H1 (cell line): ENCODE results near the gene ALDH1L2. TPM values are rescaled to one million over a fixed set of nuclear protein-coding genes. Genes with fewer than 3 reads are reported as not detected.

Source experiments
- CTCF ChIA-PET: fragments of 300-600 bp; sonication (Branson Sonifier 250); formaldehyde crosslinking; loops from one replicate; lab custom pipeline; 2021; ENCODE audit not compliant: partially characterized antibody; lab: Charles Lee
- POLR2A ChIA-PET: fragments of 300-600 bp; sonication (Branson Sonifier 250); formaldehyde crosslinking; loops from one replicate; lab custom pipeline; 2021; ENCODE audit warnings: inconsistent platforms; ENCODE audit not compliant: partially characterized antibody; lab: Charles Lee
- DNase-seq, 2 experiments: peaks; one replicate each; pipeline versions ENCODE4 v3.0.0 to v3.0.0-alpha.2; 2010 to 2022; ENCODE audit warnings: low spot score in 2 of 2, low read depth in 1 of 2, mixed read lengths in 1 of 2
- FAIRE-seq: peaks from 2 replicates; lab custom pipeline; 2011; peaks lifted over from hg19 to GRCh38; lab: Jason Lieb, UNC
- H2AFZ ChIP-seq: 2 replicates; pipeline ENCODE4 v1.8.1; 2012; ENCODE audit warnings: low read length, inconsistent platforms
- H2AK5ac ChIP-seq: 2 replicates; pipeline ENCODE4 v1.6.1; 2013; ENCODE audit warnings: low read depth, low read length
- H2BK120ac ChIP-seq: replicated peaks from 2 replicates; pipeline ENCODE3; 2013; ENCODE audit warnings: low read depth, low read length, inconsistent platforms
- H2BK12ac ChIP-seq: 2 replicates; pipeline ENCODE4 v1.6.1; 2013; ENCODE audit warnings: low read depth, low read length
- H2BK15ac ChIP-seq: 2 replicates; pipeline ENCODE4 v1.6.1; 2013; ENCODE audit warnings: low read length
- H2BK20ac ChIP-seq: 2 replicates; pipeline ENCODE4 v1.6.1; 2013; ENCODE audit warnings: low read length
- H2BK5ac ChIP-seq: 2 replicates; pipeline ENCODE4 v1.6.1; 2013; ENCODE audit warnings: low read depth, low read length
- H3K14ac ChIP-seq: 2 replicates; pipeline ENCODE4 v1.6.1; 2013; ENCODE audit warnings: inconsistent platforms; ENCODE audit not compliant: insufficient read length
- H3K18ac ChIP-seq: 2 replicates; pipeline ENCODE4 v1.6.1; 2013; ENCODE audit warnings: low read length; ENCODE audit errors: extremely low read depth
- H3K23ac ChIP-seq: 2 replicates; pipeline ENCODE4 v1.6.1; 2013; ENCODE audit warnings: inconsistent platforms; ENCODE audit not compliant: insufficient read length
- H3K23me2 ChIP-seq: 2 replicates; pipeline ENCODE4 v1.6.1; 2013; ENCODE audit warnings: low read depth, low read length
- H3K27ac ChIP-seq: 2 replicates; pipeline ENCODE4 v1.6.1; 2011; ENCODE audit warnings: low read depth, low read length, inconsistent platforms
- H3K27me3 ChIP-seq, 4 experiments: replicated peaks in 1 of 4; 1 replicate in 1 of 4; 2 replicates in 3 of 4; pipeline versions ENCODE4 v1.6.1 to v1.8.1; 2011 to 2013; ENCODE audit warnings: low read length in 3 of 4, mild to moderate bottlenecking in 3 of 4, inconsistent platforms in 2 of 4, mixed read lengths in 2 of 4, moderate library complexity in 1 of 4; ENCODE audit not compliant: control insufficient read depth in 3 of 4, insufficient read depth in 3 of 4; ENCODE audit errors: extremely low read depth in 1 of 4
- H3K36me3 ChIP-seq, 4 experiments: 2 replicates each; pipeline versions ENCODE4 v1.6.1 to v1.8.1; 2011 to 2013; ENCODE audit warnings: mild to moderate bottlenecking in 4 of 4, low read length in 3 of 4, moderate library complexity in 2 of 4, control low read depth in 1 of 4, inconsistent platforms in 1 of 4; ENCODE audit not compliant: insufficient read depth in 4 of 4, control insufficient read depth in 2 of 4
- H3K4ac ChIP-seq: replicated peaks from 2 replicates; pipeline ENCODE3; 2013; ENCODE audit warnings: low read length, low read depth, mixed read lengths, inconsistent platforms; ENCODE audit not compliant: insufficient read length
- H3K4me1 ChIP-seq, 4 experiments: replicated peaks in 1 of 4; 1 replicate in 1 of 4; 2 replicates in 3 of 4; pipeline versions ENCODE4 v1.6.1 to v1.8.1; 2011 to 2013; ENCODE audit warnings: low read length in 3 of 4, inconsistent platforms in 2 of 4, mixed read lengths in 1 of 4; ENCODE audit not compliant: insufficient read depth in 4 of 4, control insufficient read depth in 3 of 4
- H3K4me2 ChIP-seq, 2 experiments: 2 replicates each; pipeline versions ENCODE4 v1.6.1 to v1.8.1; 2011 to 2013; ENCODE audit warnings: low read depth in 2 of 2, low read length in 2 of 2, control low read depth in 1 of 2, inconsistent platforms in 1 of 2, mild to moderate bottlenecking in 1 of 2; ENCODE audit not compliant: insufficient read depth in 1 of 2
- H3K4me3 ChIP-seq, 4 experiments: fragments of 200-600, 300-600 bp in 1 of 4; sonication (generic), shearing (Covaris generic), sonication (Bioruptor Twin) in 1 of 4; 2 replicates each; pipeline versions ENCODE4 v1.5.1 to v1.8.1; 2011 to 2016; ENCODE audit warnings: low read length in 4 of 4, low read depth in 3 of 4, control low read depth in 2 of 4, inconsistent platforms in 2 of 4, mild to moderate bottlenecking in 2 of 4, mixed read lengths in 1 of 4, moderate library complexity in 1 of 4; ENCODE audit not compliant: insufficient read depth in 2 of 4; ENCODE audit errors: extremely low read depth in 1 of 4
- H3K56ac ChIP-seq: replicated peaks from 2 replicates; pipeline ENCODE3; 2013; ENCODE audit warnings: low read depth, mild to moderate bottlenecking, mixed read lengths, low read length, inconsistent platforms; ENCODE audit not compliant: insufficient read length
- H3K79me1 ChIP-seq: 2 replicates; pipeline ENCODE4 v1.6.1; 2013; ENCODE audit warnings: low read depth, low read length, control low read depth
- H3K79me2 ChIP-seq, 2 experiments: 2 replicates each; pipeline versions ENCODE4 v1.6.1 to v1.8.1; 2012 to 2013; ENCODE audit warnings: low read length in 2 of 2, mild to moderate bottlenecking in 2 of 2, inconsistent platforms in 1 of 2; ENCODE audit not compliant: insufficient read depth in 2 of 2, control insufficient read depth in 1 of 2
- H3K9ac ChIP-seq, 4 experiments: replicated peaks in 1 of 4; 1 replicate in 1 of 4; 2 replicates in 3 of 4; pipeline versions ENCODE4 v1.6.1 to v1.8.1; 2011 to 2013; ENCODE audit warnings: low read depth in 3 of 4, low read length in 3 of 4, control low read depth in 2 of 4, mild to moderate bottlenecking in 2 of 4, moderate library complexity in 2 of 4, inconsistent platforms in 1 of 4; ENCODE audit errors: extremely low read depth in 1 of 4
- H3K9me3 ChIP-seq, 2 experiments: 2 replicates each; pipeline versions ENCODE4 v1.6.1 to v1.8.1; 2012 to 2013; ENCODE audit warnings: mild to moderate bottlenecking in 2 of 2, moderate library complexity in 2 of 2, control low read depth in 1 of 2, inconsistent platforms in 1 of 2, low read depth in 1 of 2, low read length in 1 of 2, mixed read lengths in 1 of 2; ENCODE audit not compliant: insufficient read depth in 2 of 2
- H4K20me1 ChIP-seq, 2 experiments: replicated peaks in 1 of 2; 2 replicates each; pipeline versions ENCODE3 to v1.8.1; 2011 to 2013; ENCODE audit warnings: inconsistent platforms in 2 of 2, low read length in 2 of 2, mild to moderate bottlenecking in 1 of 2; ENCODE audit not compliant: insufficient read depth in 2 of 2, control insufficient read depth in 1 of 2
- H4K5ac ChIP-seq: 2 replicates; pipeline ENCODE4 v1.6.1; 2013; ENCODE audit warnings: low read length, low read depth, mixed read lengths, inconsistent platforms; ENCODE audit not compliant: insufficient read length
- H4K8ac ChIP-seq: 2 replicates; pipeline ENCODE4 v1.8.0; 2013; ENCODE audit warnings: mild to moderate bottlenecking, moderate library complexity, low read length, inconsistent platforms; ENCODE audit not compliant: insufficient read depth; ENCODE audit errors: extremely low read depth
- H4K91ac ChIP-seq: replicated peaks from 2 replicates; pipeline ENCODE3; 2013; ENCODE audit warnings: low read length, mixed read lengths, inconsistent platforms; ENCODE audit not compliant: insufficient read length
- BACH1 ChIP-seq: IDR thresholded peaks from 2 replicates; pipeline ENCODE4 v1.6.1; 2012; ENCODE audit warnings: low read length, improper control_type of control experiment
- BCL11A ChIP-seq, 2 experiments: IDR thresholded peaks; one replicate each; pipeline ENCODE4 v1.6.1; 2011; ENCODE audit warnings: low read depth in 2 of 2, low read length in 2 of 2, mild to moderate bottlenecking in 2 of 2
- EP300 ChIP-seq, 2 experiments: IDR thresholded peaks; 1 replicate in 1 of 2; 2 replicates in 1 of 2; pipeline ENCODE4 v1.6.1; 2011 to 2012; ENCODE audit warnings: low read depth in 2 of 2, low read length in 2 of 2, mild to moderate bottlenecking in 2 of 2, borderline replicate concordance in 1 of 2, inconsistent platforms in 1 of 2, moderate library complexity in 1 of 2
- GABPA ChIP-seq: IDR thresholded peaks from 2 replicates; pipeline ENCODE4 v1.6.1; 2011; ENCODE audit warnings: mild to moderate bottlenecking, low read length, moderate library complexity, borderline replicate concordance; ENCODE audit not compliant: insufficient read depth
- HDAC6 ChIP-seq: IDR thresholded peaks from one replicate; pipeline ENCODE4 v1.7.1; 2012; ENCODE audit warnings: low read depth, mild to moderate bottlenecking, inconsistent platforms, low read length, moderate library complexity
- JUND ChIP-seq: IDR thresholded peaks from 2 replicates; pipeline ENCODE4 v1.6.1; 2011; ENCODE audit warnings: mild to moderate bottlenecking, improper control_type of control experiment, low read length
- KDM5A ChIP-seq: fragments of 200-600 bp; IDR thresholded peaks from 2 replicates; pipeline ENCODE4 v1.7.1; 2012; ENCODE audit warnings: mild to moderate bottlenecking, low read length, inconsistent platforms, mixed read lengths
- MAFK ChIP-seq: IDR thresholded peaks from 2 replicates; pipeline ENCODE4 v1.6.1; 2012; ENCODE audit warnings: low read depth, mild to moderate bottlenecking, improper control_type of control experiment, low read length
- POLR2AphosphoS5 ChIP-seq: IDR thresholded peaks from 2 replicates; pipeline ENCODE4 v1.6.1; 2011; ENCODE audit warnings: low read depth, low read length
- SAP30 ChIP-seq: fragments of 300-600 bp; sonication (generic); IDR thresholded peaks from 2 replicates; pipeline ENCODE4 v1.7.1; 2012; ENCODE audit warnings: low read length, moderate library complexity, mild to moderate bottlenecking, inconsistent platforms; ENCODE audit not compliant: insufficient read depth, insufficient replicate concordance
- SP4 ChIP-seq: IDR thresholded peaks from 2 replicates; pipeline ENCODE4 v1.6.1; 2012; ENCODE audit warnings: low read length, inconsistent platforms
- SRF ChIP-seq: IDR thresholded peaks from 2 replicates; pipeline ENCODE4 v1.6.1; 2011; ENCODE audit warnings: mild to moderate bottlenecking, low read depth, low read length, moderate library complexity
- WGBS, 2 experiments: shearing (Covaris generic) in 1 of 2; methylation state at CpG; one replicate each; pipeline versions ENCODE4 v1.1.6 to v1.1.7; 2013 to 2015; ENCODE audit warnings: low lambda C conversion rate in 2 of 2, mixed read lengths in 2 of 2, inconsistent platforms in 1 of 2, low coverage in 1 of 2, missing lambda C conversion rate in 1 of 2; ENCODE audit not compliant: insufficient replicate concordance in 2 of 2, insufficient coverage in 1 of 2, insufficient read length in 1 of 2; ENCODE audit errors: extremely low coverage in 1 of 2, missing lambda C conversion rate in 1 of 2; 5-methylcytosine and 5-hydroxymethylcytosine counted together
- polyA plus RNA-seq, 7 experiments: library from polyadenylated mRNA; depleted of rRNA in 3 of 7; stranded (reverse) in 5 of 7; unstranded in 2 of 7; fragments of >200 nt in 5 of 7; fragments of 200-250 nt in 2 of 7; gene quantifications; 1 replicate in 5 of 7; 2 replicates in 1 of 7; 4 replicates in 1 of 7; pipeline versions ENCODE4 v1.2.1 to v1.2.3, GENCODE V29; 2011 to 2013; ENCODE audit warnings: missing spikeins in 2 of 7, mixed read lengths in 2 of 7
- total RNA-seq: library from RNA; stranded (reverse); fragmentation: NEBNext Ultra II Directional; extraction: Animal tissue kit (Norgen Biotek cat#: 25700); gene quantifications from 2 replicates; pipeline ENCODE4 v1.2.1, GENCODE V29; 2021
- TF ChIP-seq, protein P1 (sequence below): IDR thresholded peaks from 2 replicates; pipeline ENCODE4 v1.6.1; 2012; ENCODE audit warnings: inconsistent platforms
- TF ChIP-seq, protein P2 (sequence below): IDR thresholded peaks from 2 replicates; pipeline ENCODE4 v1.6.1; 2012; ENCODE audit warnings: inconsistent platforms

Gene ALDH1L2
- total and polyA plus RNA-seq, 2 of the 8 experiments (the other 6 are each of a cell fraction or from before 2014, with no cell fraction given) = 3.7 to 7.2 TPM

DNA sequence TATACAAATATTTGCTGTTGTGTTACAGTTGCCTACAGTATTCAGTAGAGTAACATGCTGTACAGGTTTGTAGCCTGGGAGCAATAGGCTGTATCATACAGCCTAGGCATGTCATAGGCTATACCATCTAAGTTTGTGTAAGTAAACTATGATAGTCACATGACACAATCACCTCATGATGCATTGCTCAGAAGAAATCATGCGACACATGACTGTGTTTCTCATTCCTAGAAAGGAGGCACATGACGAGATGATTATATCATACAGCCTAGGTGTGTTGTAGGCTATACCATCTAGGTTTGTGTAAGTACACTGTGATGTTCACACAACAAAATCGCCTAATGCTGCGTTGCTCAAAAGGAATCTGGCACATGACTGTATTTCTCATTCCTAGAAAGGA, 66.2 kb downstream of the ALDH1L2 start:
- Histone ChIP-seq H4K20me1 (peaks cover 0 to 6% of the 10 kb centered on the region in 2 experiments), H2BK12ac (no peak overlapping the region), H3K56ac (no peak overlapping the region), H4K91ac (no peak overlapping the region), H3K18ac (no peak overlapping the region), H3K9ac (no peak overlapping the region), H3K36me3 (peaks cover 0 to 3% (median 1%) of the 10 kb centered on the region in 4 experiments; a peak in 4 of 8 replicates), H2BK5ac (no peak overlapping the region), H3K27ac (no peak overlapping the region), H3K14ac (no peak overlapping the region), H3K23me2 (no peaks in the 10 kb centered on the region), H3K4me2 (no peak overlapping the region), H3K23ac (no peak overlapping the region), H3K79me2 (no peaks in the 10 kb centered on the region), H2BK20ac (no peak overlapping the region), H2BK120ac (no peak overlapping the region), H3K4me3 (no peak overlapping the region), H3K9me3 (no peaks in the 10 kb centered on the region), H2BK15ac (no peak overlapping the region), H3K27me3 (no peaks in the 10 kb centered on the region), H3K4ac (no peak overlapping the region), H4K5ac (no peak overlapping the region), H4K8ac (no peak overlapping the region), H3K79me1 (peaks cover 3% of the 10 kb centered on the region; the same call in 1 of the 2 replicates), H3K4me1 (no peaks in the 10 kb centered on the region), H2AK5ac (no peak overlapping the region), H2AFZ (no peak overlapping the region)
- FAIRE-seq (no peak), DNase-seq (no peak)
- POLR2A ChIA-PET = no interaction called here
- CTCF ChIA-PET = interaction anchor here (0.6 to 1.5 kb wide), 5 partner anchors 31 to 696 kb away, joined by 3 read pairs; no protein-coding TSS in a partner anchor
- 91% methylated on average over 4 of the region's 4 CpGs; no CpG with 5 or more reads in 1 of the 2 experiments for WGBS, 2 experiments
- no peak for TF ChIP-seq SRF
- TF ChIP-seq SP4 = no peak
- TF ChIP-seq BACH1 = no peak
- TF ChIP-seq, protein P1, sequence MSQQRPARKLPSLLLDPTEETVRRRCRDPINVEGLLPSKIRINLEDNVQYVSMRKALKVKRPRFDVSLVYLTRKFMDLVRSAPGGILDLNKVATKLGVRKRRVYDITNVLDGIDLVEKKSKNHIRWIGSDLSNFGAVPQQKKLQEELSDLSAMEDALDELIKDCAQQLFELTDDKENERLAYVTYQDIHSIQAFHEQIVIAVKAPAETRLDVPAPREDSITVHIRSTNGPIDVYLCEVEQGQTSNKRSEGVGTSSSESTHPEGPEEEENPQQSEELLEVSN = no peak
- TF ChIP-seq MAFK = no peak
- TF ChIP-seq POLR2AphosphoS5 = no peak
- no peak for TF ChIP-seq GABPA
- TF ChIP-seq, protein P2, sequence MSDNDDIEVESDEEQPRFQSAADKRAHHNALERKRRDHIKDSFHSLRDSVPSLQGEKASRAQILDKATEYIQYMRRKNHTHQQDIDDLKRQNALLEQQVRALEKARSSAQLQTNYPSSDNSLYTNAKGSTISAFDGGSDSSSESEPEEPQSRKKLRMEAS = no peak
- TF ChIP-seq EP300 (IDR thresholded peaks at IDR 0.05; ENCODE audit: borderline replicate concordance in 1 of 2, low read depth in 2 of 2, low read length in 2 of 2) = no peak
- no peak for TF ChIP-seq SAP30
- no peak for TF ChIP-seq JUND
- TF ChIP-seq HDAC6 = no peak
- no peak for TF ChIP-seq BCL11A (IDR thresholded peaks at IDR 0.05; ENCODE audit: low read depth in 2 of 2, low read length in 2 of 2)
- no peak for TF ChIP-seq KDM5A
